ENCODE data around the gene CCDC167.

Gene CCDC167

DNA sequence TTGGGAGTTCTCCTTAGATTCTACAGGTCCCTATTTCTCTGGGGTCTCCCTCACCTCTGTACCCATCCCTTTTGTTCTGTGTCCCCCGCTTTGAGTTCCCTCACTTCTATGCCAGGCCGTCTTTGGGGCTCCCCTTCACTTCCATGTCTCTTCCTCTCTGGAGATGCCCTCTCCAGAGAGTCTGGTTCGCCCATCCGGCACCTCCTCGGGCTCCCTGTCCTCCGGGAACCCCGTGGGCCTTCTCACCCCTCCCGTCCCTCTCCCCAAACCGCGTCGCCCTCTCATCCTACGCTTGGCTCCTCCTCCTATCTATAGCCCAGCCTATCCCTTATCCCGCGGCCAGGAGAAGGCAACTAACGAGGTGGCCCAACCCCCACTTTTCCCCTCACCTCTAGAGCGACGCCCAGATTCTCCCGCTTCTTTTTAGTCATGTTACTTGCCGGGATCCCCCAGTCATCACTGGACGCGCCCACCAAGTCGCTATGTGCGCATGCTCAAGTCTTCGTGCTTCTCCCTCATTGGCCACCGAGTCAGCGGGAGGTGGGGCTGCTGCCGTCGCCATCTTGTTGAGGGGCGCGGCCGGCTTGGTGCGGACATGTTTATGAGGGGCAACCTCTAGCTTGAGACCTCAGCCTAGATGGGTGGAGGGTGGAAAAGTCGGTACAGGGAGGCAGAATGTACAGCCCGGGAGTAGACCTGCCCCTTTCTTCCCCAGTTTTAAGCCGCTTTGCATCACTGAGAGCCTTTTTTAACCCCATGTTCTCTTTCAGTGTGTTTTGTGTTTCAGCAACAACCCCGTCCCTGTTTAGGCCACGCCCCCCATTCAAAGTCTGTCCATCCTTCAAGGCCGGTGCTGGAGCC is at the start of gene CCDC167:
Gene CCDC167 (minus strand): TSS at position 461 of the 861 bp plus-strand sequence. CDS start 30 bp downstream, at position 431.
- Mint-ChIP-seq H3K4me1 (peaks cover 90% of the 10 kb centered on the region), H3K36me3 (no peaks in the 10 kb centered on the region), H3K9me3 (no peaks in the 10 kb centered on the region)

DNA sequence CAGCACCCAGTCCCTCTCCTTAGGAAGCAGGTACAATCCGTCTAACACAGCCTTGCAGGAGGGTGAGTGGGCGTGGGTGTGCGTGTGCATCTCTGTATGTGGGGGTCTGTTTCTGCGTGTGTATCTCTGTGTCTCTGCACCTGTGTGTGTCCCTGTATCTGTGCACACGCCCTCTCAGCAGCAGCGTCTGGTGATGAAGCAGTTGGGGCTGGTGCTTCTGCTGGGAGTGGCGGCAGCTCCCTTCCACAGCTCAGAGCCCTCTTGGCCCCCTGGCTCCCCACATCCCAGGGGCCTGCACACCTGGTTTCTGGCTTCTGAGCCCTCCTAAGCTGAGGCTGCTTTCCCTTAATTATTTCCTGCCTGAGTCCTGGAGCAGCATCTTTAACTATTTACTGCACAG is 49.5 kb upstream of the CCDC167 start:
- Mint-ChIP-seq H3K4me1 (peaks cover 52% of the 10 kb centered on the region), H3K4me3 (no peak overlapping the region), H3K9me3 (no peaks in the 10 kb centered on the region), H3K27ac (no peak overlapping the region), H3K27me3 (no peaks in the 10 kb centered on the region), H3K36me3 (no peaks in the 10 kb centered on the region)

More for the DNA sequence above, at the start of gene CCDC167:
- H3K27me3 Mint-ChIP-seq: no peaks in the 10 kb centered on the region
- peak within 1 kb of the TSS; percentile 97 for H3K27ac Mint-ChIP-seq
- H3K4me3 Mint-ChIP-seq: peak within 1 kb of the TSS; percentile 97

DNA sequence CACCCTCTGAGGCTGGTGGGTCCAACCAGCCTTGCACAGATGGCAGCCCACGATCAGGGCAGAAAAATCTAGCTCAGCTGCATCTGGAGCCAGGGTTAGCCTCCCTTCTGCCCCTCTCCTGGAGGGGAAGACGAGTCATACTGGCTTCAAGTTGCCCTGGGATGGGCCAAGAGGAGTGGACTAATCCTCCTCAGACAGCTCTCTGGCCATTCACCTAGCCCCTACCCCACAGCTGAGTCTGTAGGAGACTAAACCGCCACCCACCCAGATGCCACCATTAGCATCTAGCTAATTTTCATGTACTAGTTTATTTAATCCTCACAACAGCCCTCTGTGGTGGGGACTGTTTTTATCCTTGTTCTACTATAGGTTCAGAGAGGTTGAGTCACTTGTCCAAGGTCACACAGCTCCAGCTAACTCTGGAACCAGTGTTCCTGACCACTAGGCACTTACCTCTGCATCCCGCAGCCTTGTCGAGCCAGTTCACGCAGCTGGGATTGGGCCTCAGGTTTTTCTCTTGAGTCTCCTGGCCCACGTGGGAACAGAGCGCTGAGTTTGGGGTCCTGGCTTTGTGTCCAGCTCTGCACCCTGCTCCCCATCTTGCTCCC is 48.5 kb upstream of the CCDC167 start:
- Mint-ChIP-seq H3K4me3 (no peak overlapping the region), H3K36me3 (no peaks in the 10 kb centered on the region), H3K9me3 (no peaks in the 10 kb centered on the region), H3K27ac (no peak overlapping the region), H3K4me1 (peaks cover 43% of the 10 kb centered on the region), H3K27me3 (no peaks in the 10 kb centered on the region)

DNA sequence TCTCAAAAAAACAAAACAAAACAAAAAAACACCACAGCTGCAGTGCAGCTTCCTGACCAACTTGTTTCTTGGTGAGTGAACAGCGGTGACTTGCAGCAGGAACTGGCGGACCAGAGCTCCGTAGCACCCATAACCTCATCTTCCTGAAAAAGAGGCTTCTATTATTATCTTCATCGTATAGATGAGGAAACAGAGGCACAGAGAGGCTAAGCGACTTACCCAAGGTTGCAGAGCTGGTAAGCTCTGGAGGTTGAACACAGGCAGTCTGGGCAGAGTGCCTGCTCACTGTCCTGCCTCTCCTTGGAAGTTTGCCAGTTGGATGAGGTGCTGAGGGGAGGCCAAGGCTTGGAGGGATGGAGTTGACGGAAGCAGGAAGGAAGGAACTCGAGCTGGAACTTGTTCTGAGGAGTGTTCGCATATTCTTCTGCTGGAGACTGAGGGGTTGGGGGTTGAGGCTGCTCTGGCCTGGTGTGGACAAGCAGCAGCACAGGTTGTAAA is 47.9 kb upstream of the CCDC167 start:
- H3K36me3 Mint-ChIP-seq: no peaks in the 10 kb centered on the region
- H3K4me1 Mint-ChIP-seq: peaks cover 43% of the 10 kb centered on the region
- peak overlapping the region; percentile 30 for H3K27ac Mint-ChIP-seq
- no peaks in the 10 kb centered on the region for H3K27me3 Mint-ChIP-seq
- H3K4me3 Mint-ChIP-seq: peak overlapping the region; percentile 2
- H3K9me3 Mint-ChIP-seq: no peaks in the 10 kb centered on the region

DNA sequence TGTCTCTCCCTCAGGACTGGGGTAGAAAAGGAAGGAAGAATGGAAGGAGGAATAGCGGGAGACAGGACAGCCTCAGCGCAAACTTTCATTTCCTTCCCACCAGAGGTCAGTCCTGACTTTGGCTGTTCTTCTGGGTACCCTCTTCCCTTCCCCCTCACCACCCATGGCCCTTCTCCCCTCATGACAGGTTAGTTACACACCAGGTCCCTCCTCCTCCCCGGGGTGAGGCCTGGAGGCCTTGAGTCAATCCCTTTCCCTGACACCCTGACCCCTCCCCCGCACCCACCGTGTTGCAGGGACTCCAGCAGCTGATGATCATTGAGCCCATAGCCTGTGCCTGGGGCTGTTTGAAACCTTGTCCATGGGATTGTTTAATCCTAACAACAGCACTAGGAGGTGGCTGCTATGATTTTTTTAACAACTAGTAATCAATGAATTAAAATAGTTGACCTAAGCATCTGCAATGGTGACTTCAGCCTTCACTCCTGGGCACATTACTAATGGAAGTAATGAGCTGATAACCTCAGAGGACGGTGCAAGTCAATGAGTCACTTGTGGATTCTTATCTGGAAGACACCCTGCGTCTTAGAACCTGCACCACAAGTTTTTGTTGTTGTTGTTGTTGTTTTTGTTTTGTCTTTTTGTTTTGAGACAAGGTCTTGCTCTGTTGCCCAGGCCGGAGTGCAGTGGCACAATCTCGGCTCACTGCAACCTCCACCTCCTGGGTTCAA is 46.6 kb upstream of the CCDC167 start:
- H3K4me1 Mint-ChIP-seq: peaks cover 51% of the 10 kb centered on the region
- H3K9me3 Mint-ChIP-seq: no peaks in the 10 kb centered on the region
- H3K36me3 Mint-ChIP-seq: no peaks in the 10 kb centered on the region
- no peak overlapping the region for H3K27ac Mint-ChIP-seq
- no peaks in the 10 kb centered on the region for H3K27me3 Mint-ChIP-seq
- H3K4me3 Mint-ChIP-seq: no peak overlapping the region

- Mint-ChIP-seq H3K27ac (peak overlapping the region; percentile 8), H3K4me3 (no peak overlapping the region), H3K4me1 (peaks cover 61% of the 10 kb centered on the region), H3K9me3 (no peaks in the 10 kb centered on the region), H3K36me3 (no peaks in the 10 kb centered on the region), H3K27me3 (no peaks in the 10 kb centered on the region)
Measured at GRCh38 chr6:37544530-37544929, 44.8 kb upstream of the CCDC167 start.

- Mint-ChIP-seq H3K27ac (no peak overlapping the region), H3K27me3 (no peaks in the 10 kb centered on the region), H3K9me3 (no peaks in the 10 kb centered on the region), H3K4me1 (peaks cover 51% of the 10 kb centered on the region), H3K4me3 (no peak overlapping the region), H3K36me3 (no peaks in the 10 kb centered on the region)
Measured at GRCh38 chr6:37543361-37543760, 43.7 kb upstream of the CCDC167 start.

DNA sequence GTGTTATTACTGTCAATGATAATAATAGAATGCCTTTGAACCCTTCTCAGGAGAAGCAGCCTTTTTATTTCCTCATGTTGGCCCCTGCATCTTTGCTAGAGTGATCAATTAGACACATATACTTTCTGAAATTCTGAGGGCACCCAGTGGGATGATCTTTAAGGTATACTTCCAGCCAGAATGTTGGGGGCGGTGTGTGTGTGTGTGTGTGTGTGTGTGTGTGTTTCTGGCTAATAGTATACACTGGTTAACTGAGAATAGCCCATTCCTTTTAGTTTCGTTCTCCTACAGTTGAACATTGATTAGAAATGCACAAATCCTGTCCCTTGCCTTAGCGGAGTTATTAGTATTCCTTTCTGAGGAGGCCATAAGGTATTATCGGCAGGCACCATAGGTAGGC is 41.7 kb upstream of the CCDC167 start:
- no peaks in the 10 kb centered on the region for H3K27me3 Mint-ChIP-seq
- no peak overlapping the region for H3K27ac Mint-ChIP-seq
- peaks cover 38% of the 10 kb centered on the region for H3K4me1 Mint-ChIP-seq
- no peaks in the 10 kb centered on the region for H3K36me3 Mint-ChIP-seq
- H3K9me3 Mint-ChIP-seq: no peaks in the 10 kb centered on the region
- H3K4me3 Mint-ChIP-seq: no peak overlapping the region

GRCh38 chr6:37540390-37540789 is 40.7 kb upstream of the CCDC167 start:
- no peaks in the 10 kb centered on the region for H3K27me3 Mint-ChIP-seq
- no peaks in the 10 kb centered on the region for H3K9me3 Mint-ChIP-seq
- H3K4me1 Mint-ChIP-seq: peaks cover 32% of the 10 kb centered on the region
- H3K27ac Mint-ChIP-seq: peak overlapping the region; percentile 4
- H3K36me3 Mint-ChIP-seq: no peaks in the 10 kb centered on the region
- no peak overlapping the region for H3K4me3 Mint-ChIP-seq

DNA sequence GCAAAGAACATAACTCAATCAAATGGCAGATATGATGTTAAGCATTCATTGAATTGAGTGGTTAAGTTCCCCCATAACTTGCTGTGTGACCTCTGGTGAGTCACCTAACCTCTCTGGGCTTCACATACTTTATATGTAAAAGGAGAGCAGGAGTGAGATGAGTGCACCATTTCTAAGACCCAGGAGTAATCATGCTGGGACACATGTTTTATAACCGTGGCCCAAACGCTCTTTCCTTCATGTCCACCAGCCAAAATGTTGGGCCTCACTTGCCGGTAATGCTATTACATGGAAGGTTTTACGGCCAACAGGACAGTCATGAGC is 40.3 kb upstream of the CCDC167 start:
- Mint-ChIP-seq H3K27me3 (no peaks in the 10 kb centered on the region), H3K4me3 (no peak overlapping the region), H3K27ac (peak overlapping the region; percentile 4), H3K4me1 (peaks cover 29% of the 10 kb centered on the region), H3K36me3 (no peaks in the 10 kb centered on the region), H3K9me3 (no peaks in the 10 kb centered on the region)

DNA sequence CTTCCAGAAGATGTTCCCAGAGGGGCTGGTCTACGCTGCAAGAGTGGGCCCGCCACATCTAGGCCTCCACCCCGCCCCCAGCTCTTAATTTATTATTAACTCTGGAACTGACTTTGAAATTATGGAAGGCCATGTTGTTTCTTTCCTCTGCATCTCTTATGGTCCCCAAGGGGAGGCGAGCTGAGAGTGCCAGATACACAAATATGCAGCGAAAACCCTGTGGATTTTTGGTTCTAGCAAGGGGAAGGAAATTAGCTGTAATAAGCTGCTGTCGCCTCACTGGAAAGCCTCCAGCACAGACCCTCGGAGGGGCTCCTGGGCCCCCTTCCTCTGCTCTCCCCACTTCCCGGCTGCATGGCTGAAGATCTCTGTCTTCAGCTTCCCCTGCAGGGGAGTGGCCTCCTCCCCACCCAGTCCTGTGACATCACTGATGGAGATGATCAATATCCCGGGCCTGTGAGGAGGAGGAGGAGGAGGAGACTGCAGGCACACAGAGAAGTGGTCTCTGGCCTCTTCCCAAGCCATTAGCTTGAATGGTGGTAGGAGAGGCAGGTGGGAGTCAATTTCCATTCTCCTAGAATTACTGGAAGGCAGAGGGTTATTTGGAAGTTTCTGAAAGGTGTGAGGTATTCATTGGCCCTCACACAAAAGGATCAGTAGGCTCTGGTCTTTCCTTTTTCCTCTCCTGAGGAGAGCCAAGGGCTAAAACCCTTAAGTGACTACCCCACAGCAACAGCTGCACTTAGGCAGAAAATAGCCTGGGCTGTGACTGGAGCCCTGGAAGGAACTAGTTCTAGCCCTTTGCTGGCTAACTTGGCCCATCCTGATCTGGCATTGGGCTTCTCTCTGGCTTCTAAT is 39.7 kb upstream of the CCDC167 start:
- H3K9me3 Mint-ChIP-seq: no peaks in the 10 kb centered on the region
- no peak overlapping the region for H3K4me3 Mint-ChIP-seq
- H3K36me3 Mint-ChIP-seq: no peaks in the 10 kb centered on the region
- no peaks in the 10 kb centered on the region for H3K27me3 Mint-ChIP-seq
- peak overlapping the region; percentile 51 for H3K27ac Mint-ChIP-seq
- peaks cover 28% of the 10 kb centered on the region for H3K4me1 Mint-ChIP-seq

DNA sequence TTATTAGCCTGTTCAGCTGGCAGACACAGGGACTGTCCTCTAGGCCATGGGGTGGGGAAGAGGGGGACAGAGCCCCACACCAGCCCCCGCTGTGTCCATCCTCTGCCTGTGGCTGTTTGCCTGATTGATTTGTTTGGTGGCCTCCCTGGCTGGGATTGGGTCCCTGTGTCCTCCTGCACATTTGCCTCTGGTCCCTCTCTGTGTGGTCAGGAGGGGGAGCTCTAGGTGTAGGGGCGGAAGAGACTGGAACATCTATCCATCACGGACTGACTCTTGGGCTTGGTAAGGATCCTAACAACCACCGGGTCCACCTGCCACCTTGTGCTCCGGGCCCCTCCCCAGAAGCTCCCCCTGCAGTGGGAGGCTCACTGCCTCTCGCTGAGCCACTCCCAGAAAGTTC is 38.4 kb upstream of the CCDC167 start:
- Mint-ChIP-seq H3K27me3 (no peaks in the 10 kb centered on the region), H3K27ac (no peak overlapping the region), H3K36me3 (no peaks in the 10 kb centered on the region), H3K4me1 (peaks cover 33% of the 10 kb centered on the region), H3K9me3 (no peaks in the 10 kb centered on the region), H3K4me3 (no peak overlapping the region)

GRCh38 chr6:37537548-37537947 is 37.9 kb upstream of the CCDC167 start:
- no peak overlapping the region for H3K4me3 Mint-ChIP-seq
- peak overlapping the region; percentile 79 for H3K27ac Mint-ChIP-seq
- H3K9me3 Mint-ChIP-seq: no peaks in the 10 kb centered on the region
- no peaks in the 10 kb centered on the region for H3K27me3 Mint-ChIP-seq
- H3K4me1 Mint-ChIP-seq: peaks cover 36% of the 10 kb centered on the region
- no peaks in the 10 kb centered on the region for H3K36me3 Mint-ChIP-seq

DNA sequence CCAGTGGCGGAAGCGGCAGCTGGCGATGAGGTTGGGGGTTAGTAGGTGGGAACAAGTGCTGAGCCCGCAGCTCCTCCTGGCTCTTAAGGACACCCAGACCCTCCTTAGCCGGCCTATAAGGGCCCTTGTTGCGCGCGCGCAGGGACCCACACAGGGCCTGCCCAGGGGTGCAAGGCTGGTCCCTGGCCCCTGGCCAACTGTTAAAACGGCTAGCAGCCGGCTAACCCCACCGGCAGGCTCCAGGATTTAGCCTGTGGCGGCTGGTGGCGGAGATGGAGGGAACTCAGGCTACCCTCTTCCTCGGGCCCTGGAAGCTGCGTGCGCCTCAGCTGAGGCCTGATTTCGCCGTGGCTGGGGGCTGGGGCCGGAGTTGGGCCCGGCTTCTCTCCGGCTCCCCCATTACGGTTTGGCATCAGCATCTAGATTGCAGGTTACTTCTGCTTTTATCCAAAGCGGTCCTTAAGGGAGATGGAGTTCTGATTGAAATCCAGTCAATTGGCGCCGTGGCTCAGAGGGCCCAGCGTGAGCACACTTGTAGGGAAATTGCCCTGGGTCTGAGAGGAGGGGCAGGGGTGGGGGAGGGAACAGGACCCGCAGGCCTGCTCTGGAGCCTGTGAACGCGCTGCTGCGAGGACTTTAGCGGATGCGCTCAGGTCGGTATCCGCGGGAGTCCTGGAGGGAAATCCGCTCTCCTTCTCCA is 36.9 kb upstream of the CCDC167 start:
- no peak overlapping the region for H3K27ac Mint-ChIP-seq
- no peaks in the 10 kb centered on the region for H3K36me3 Mint-ChIP-seq
- peaks cover 34% of the 10 kb centered on the region for H3K4me1 Mint-ChIP-seq
- no peaks in the 10 kb centered on the region for H3K27me3 Mint-ChIP-seq
- H3K9me3 Mint-ChIP-seq: no peaks in the 10 kb centered on the region
- H3K4me3 Mint-ChIP-seq: no peak overlapping the region

Data from activated naive CD4-positive, alpha-beta T cell treated with anti-CD3 and anti-CD28 coated beads, Interleukin-2, amount 50 U/mL, for 24 hours (primary cell).